Measurements from ENCODE around the gene GALNT3.

The GALNT3 gene

DNA sequence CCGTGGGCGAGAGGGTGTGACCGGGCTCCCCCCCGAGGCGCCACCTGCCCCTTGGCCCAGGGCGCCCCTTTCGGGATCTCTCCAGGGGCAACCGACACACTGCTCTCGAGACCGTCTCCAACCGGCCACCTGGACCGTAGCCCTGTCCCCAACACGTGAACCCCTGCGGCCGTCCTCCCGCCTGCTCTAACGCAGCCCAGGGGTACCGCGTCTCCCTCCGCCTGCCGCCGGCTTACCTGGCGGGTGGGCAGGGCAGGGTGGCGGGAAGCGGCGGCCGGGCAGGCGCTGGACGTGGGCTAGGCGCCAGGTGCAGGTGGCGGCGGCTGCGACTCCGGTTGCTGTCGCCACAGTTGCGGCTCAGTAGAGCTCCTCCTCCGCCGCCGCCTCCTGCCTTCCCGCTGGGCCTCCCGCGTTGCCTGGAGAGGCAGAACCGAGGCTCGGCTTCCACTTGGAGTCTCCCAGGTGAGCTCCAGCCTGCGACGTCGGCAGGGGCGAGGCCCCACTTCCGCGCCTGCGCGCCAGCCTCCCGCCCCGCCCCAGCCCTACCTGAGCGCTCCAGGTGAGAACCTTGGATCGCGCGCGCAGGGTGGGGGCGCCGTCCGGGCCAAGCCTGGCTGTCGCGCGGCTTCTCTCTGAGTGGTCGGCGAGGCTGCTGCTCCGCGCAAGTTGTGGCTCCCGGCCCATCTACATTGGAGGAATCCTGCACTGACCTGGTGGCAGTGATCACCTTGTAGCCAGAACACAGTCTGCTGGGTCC is at the start of gene GALNT3:
Gene GALNT3, minus strand, starts transcription at position 469 of the 757 bp plus-strand sequence. CDS start 23,547 bp downstream, outside the sequence.
- no peak for DNase-seq

DNA sequence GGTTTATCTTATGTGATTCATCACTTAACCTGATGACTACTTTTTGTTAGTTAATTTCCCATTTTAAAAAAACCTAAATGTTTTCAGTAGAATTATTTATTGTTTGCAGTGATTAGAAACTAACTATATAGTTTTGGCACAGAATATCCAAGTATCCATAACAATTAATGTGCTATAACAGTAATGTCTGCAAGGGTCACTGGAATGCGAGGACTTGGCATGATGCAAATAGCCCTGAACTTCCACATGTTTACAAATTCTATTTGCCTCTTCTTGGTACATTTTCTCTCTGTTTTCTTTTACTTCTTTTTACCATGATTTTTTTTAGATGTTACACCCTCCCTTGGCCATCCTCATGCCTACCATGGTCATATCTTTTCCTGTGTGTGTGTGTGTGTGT is 49.3 kb upstream of the GALNT3 start:
- no peak for DNase-seq

DNA sequence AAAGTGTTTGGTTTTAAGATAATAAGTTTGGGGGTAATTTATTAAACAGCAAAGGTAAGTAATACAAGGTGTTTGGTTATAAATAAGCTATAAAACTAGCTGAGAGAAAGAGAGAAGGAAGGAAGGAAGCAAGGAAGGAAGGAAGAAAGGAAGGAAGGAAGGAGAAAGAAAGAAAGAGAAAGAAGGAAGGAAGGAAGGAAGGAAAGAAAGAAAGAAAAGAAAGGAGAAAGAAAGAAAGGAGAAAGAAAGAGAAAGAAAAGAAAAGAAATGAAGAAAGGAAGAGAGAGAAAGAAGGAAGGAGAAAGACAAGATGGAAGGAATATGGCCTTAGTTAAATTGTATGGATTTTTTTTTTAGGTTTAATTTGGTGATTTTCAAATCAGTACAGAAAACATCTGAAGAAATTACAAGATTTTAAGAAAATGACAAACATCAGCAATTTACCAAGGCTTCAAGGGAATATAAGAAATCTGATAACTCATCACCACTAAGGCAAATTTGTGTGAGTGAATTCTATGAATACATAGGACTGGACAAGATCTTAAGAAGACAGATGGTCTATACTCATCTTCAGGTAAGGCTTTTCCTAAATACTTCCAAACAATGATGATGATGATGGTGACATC is 46.4 kb upstream of the GALNT3 start:
- no peak for DNase-seq

DNA sequence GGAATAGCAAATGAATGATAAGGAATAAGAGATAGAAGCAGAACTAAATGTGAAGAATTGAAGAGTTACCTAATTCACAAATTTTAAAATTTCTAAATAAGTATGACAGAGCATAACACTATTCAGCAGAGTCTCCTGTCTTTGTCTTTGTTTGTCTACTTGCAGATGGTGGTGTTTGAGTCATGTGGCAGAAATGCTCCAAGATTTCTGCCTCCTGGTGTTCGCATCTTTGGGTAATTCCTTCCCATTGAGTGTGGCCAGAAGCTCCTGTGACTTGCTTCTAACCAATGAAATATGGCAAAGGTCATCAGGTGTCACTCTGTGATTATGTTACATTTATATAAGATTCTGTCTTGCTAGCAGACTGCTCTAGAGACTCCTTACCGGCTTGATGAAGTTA is 45.6 kb upstream of the GALNT3 start:
- no peak for DNase-seq

DNA sequence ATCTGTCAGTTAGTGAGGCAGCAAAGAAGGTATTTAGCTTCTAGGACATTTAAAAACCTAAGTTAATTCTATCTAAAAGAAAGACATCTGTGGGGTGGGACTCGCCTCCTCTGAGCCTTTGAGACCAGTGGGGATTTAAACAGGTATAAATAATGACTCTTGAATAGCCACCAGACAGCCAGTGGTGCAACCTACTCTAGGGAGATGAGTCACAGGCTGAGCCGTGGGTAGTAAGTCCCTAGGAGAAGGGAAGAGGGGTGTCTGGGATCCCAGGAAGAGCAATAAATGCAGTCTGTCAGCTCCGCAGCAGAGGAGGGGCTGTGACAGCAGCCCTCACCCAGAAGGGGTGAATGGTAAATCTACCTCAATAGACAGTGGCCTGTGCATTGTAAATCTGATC is 43.1 kb upstream of the GALNT3 start:
- DNase-seq: no peak

DNA sequence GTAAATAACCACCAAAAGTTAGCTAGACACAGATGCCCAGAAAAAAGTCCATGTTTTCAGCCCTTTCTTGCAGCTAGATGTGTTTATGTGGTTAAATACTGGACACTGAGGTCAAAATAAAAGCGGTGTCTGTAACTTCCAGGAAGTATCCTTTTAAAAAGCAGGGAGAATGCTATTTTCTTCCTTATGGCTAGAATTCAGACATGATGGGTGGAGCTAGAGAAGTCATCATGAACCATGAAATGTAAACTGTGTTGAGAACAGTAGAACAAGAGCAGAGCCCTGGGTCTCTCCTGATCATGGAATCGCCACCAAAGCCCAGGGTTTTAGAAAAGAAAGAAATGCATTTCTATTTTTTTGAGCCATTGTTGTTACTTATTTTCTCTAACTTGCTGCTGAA is 41.3 kb upstream of the GALNT3 start:
- DNase-seq: no peak

DNA sequence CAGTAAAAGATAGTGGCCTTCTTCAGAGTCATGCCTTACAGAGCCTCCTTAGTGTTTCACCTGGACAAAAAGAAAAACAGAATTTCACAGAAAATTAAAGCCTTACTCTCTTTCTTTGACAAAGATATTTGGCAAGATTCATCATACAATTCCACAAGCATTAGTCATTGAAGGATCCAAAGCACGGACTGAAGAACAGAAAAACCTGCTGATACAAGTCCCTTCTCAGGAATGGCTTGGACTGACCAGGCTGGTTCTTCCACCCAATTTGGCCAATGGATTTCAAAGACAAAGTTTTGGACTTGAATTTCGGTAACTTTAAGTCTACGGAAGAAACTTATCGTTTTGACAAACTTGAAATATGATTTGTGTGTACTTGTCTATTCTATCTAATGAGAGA is 39.1 kb upstream of the GALNT3 start:
- no peak for DNase-seq

DNA sequence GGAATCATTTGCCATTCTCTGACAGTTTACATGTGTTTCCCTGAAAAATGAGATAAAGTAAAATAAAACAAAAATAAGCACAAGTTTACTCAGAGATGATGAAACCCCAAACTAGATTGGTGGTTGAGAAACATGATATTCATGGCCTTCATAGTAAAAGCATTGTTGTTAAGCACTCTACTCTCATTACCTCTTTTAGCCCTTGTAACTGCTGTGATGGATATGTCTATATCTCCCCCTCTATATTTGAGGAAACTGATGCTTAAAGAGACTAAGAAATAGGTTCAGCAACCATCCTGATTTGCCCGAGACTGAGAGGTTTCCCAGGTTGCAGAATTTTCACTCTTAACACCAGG is 33.9 kb upstream of the GALNT3 start:
- DNase-seq: peak; percentile 78

DNA sequence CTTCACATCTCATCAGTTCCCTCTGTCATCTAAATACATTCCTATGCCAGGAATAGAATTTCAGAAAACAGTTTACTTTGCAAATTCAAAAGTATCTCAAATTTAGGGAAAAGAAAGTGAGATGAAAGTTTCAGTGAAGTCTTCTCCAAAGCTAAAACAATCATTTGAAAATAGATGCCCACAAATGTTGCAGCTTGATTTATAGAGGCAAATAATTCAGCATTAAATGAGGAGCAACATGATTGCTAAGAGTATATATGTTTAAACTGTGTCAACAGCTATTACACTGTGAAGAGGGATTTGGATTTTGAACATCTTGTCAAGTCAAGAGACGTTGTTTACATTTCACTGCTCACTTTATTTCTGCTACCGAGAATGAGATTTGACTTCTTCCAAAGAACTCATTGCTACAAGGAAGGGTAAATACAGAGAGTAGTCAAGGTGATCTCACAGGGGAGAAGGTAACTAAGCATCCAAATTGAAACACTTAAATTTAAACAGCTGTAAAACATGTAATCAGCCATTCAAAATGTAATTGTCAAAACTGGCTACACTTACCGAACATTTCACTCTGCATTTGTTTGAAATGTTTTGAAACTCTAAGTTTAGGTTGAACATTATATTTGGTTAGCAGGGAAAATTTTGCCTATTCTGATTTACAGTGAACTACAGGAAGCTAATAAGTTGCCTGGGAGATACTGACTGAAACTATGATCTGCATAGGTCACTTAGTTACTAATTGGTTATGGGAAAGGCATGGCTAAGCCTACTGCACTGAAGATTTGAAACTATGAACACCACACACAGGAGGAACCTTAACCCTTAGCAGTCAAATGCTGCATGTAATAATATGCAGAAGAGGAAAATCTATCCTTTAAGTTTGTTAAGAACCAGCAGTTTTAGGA is 33.2 kb upstream of the GALNT3 start:
- DNase-seq: peak; percentile 53

DNA sequence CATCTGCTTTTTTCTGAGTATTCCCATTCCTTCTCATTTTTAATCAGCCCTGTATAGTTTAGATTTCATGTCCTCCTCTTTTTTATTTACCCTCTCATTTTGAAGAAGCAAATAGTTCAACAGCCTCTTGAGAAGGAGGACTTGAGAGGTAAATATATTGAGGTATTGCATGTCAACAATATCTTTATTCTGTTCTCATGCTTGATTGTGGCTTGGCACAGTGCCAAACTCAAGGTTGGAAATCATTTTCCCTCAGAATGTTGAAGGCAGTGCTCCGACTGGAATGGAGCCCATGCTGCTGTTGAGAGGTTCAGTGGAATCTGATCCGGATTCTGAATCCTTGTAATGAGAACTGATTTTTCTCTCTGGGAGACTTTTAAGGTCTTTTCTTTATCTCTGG is 31.0 kb upstream of the GALNT3 start:
- no peak for DNase-seq

DNA sequence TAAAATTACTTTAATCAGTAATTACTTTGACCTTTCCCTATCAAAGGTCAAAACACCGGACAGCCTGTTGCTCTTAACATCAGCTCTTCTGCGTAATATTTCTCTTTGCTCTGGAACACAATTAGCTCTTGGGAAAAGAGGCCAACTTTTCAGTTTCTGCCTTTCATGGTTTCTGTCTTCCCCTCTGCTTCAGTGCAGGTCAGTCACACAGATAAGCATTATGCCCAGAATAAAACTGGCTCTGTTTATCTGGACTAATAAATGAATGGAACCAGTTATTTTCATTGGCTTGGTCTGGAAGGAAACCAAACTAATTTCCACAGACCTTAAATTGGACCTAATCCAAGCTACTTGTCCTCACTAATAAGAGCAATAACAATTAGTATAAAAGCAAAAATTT is 26.2 kb upstream of the GALNT3 start:
- DNase-seq: no peak

DNA sequence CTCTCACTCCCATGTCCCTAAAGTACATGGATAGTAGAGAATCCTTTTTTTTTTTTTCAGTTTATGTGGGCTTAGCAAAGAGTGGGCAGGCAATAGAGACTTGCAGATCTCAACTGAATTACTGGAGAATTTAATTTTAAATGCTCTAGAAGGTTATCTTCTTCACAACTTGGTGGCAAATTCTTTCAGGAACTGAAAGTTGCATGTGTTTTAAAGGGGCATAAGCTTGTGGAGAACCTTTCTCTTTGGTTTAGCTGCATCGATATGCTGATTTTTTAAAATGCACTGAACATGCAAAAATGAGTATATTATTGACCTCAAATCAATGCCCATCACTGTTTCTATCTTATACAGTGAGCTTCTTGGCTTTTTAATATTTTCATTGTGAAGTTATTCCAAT is 24.9 kb upstream of the GALNT3 start:
- DNase-seq: peak; percentile 64

DNA sequence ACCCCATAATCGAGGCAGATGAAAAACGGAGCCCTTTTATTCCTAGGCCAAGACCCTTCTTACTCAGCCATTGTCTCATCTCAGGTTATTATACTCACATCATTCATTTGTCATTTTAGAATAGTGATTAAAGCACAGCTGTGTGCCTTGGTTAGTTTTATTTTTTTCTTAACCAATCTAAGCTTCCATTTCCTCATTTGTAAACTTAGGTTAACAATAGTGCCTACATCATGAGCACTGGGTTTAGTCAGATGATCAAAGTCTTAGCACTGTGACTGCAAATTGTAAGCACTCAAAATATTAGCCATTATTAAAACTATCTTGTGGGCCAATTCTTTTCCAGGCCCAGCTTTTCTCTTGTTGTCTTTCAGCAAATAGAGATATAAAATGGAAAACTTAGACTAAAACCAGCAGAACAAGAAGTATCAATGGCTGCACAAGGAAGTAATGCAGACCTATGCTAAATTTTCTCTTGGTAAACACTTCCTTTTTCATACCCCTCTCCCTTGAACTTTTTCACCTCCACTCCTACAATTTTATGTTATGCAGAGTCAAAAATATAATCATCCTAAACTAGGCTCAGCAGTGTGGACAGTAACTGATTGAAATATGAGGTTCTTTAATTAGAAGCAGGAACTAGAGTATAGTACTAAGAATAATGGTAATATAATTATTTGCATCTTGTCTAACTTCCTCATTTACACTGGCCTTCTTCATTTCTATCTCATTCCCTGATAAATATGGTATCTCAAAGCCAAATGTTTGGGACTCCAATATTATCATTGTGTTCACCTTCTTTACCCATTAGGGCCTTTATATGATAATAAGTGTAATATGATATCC is 21.5 kb upstream of the GALNT3 start:
- peak; percentile 71 for DNase-seq

DNA sequence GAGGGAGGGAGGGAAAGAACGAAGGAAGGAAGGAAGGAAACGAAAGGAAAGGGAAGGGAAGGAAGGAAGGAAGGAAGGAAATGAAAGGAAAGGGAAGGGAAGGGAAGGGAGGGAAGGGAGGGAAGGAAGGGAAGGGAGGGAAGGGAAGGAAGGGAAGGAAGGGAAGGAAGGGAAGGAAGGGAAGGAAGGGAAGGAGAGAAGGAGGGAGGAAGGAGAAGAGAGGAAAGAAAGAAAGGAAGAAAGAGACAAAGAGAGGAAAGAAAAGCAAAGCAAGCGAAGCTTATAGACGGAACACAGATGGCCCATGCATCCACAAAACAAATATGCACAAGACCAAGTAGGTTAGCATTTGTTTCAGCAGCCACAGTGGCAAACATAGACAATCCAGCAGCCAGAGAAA is 20.4 kb upstream of the GALNT3 start:
- no peak for DNase-seq

DNA sequence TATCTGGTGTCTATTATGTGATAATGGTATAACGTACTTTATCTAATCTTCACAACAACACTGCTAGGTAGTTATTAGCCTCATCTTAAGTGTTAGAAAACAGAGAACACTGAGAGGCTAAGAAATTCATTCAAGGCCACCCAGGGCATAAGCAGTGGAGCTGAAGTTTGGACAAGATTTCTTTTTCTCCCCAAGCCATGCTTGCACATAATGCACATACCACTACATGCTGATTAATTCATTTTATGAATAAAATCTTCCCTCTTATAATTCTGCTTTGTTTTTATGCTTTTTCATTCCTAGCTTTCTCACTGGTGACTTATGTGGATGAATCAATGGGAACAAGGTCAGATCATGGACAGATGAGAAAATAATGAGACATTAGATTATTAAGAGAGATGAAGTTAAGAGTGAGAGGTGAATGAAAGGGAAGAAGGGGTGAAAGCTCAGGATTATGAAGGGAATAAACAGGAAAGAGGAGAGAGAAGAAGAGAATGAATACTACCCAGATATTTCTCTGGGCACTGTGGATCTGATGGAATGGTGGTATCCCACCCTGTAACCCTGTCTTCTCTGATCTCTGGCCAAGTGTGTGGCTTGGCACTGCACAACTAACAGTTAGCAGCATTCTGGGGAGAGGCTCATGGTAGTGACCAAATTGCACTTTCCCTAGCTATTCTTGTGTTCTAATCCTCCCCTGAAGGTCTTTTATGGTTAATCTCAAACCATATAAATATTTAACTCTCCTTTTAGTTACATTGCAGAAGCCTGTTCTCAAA is 17.7 kb upstream of the GALNT3 start:
- no peak for DNase-seq

DNA sequence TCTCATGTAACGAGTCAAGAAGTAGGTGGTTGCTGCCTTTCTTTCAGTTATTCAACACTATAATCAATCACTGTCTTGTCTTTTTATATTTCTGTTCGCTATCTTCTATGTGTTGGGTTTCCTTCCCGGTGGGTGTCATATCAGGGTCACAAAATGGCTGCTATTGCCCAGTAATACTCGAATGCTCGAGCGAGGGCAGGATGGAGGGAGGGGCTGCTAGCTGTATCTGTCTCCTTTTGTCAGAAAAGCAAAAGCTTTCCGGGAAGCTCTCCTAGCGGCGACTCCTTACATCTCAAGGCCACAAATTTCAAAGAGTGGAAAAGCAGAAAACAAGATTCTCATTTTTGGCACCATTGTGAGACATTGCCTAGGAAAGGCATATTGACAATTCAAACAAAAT is 16.4 kb upstream of the GALNT3 start:
- DNase-seq: no peak

DNA sequence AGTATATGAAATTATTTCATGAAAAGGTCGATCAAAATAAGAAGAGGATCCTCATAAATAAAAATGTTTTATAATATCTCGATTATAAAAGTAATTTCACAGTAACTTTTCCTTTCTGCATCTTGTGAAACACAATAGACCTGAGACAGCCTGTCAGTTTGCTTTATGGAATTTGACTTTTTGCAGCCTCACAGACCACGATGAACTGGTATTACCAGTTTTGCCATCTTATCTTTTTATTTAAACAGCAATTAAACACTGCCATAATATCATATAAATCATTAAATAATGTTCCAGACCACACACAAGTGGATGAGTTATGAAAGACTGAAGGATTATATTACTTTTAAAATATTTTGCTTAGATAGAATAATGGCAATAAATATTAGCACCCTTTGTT is 10.7 kb upstream of the GALNT3 start:
- DNase-seq: no peak

DNA sequence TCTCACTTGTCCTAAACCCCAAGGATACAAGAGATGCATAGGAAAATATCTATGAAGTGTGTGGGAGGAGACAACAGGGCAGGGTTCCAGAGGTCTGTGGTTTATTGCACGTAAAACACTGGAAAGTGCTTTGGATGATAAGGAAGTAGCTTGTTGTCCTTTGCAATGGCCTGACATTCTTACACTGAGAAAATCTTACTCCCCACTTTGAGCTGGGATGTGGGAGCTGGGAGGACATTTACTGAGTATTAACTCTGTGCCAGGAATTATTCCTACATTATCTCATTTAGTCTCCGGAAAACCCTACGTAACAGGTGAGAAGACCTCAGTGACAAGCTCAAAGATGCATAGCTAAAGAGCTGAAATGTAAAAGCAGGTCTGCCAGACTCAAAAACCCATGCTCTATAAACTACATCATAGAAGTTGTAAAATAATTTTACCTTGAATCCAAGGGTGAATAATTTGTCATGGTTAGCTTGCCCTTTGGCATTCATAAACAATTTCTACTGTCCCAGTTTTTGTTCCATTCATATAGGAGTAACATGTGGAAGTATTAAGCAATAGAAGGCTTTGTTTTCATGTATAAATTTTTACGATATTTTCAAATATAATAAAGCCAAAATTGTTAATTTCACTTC is 9.2 kb upstream of the GALNT3 start:
- DNase-seq: no peak

DNA sequence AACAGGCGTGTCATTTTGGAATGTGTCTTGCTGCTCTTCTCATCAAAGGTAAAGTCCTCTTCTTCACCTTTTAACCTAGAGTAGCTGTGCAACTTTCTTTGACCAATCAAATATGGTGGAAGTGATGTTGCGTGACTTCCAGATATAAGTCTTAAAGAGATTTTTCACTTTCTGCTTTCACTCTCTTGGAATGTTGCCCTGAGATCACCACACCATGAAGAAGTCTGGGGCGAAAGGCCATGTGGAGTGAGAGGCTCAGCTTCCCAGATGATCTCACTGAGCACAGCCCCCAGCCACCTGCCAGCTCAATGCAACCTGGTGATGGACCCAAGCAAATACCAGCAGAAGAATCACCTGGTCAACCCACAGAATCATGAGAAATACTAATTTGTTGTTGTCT is 7.1 kb upstream of the GALNT3 start:
- no peak for DNase-seq

DNA sequence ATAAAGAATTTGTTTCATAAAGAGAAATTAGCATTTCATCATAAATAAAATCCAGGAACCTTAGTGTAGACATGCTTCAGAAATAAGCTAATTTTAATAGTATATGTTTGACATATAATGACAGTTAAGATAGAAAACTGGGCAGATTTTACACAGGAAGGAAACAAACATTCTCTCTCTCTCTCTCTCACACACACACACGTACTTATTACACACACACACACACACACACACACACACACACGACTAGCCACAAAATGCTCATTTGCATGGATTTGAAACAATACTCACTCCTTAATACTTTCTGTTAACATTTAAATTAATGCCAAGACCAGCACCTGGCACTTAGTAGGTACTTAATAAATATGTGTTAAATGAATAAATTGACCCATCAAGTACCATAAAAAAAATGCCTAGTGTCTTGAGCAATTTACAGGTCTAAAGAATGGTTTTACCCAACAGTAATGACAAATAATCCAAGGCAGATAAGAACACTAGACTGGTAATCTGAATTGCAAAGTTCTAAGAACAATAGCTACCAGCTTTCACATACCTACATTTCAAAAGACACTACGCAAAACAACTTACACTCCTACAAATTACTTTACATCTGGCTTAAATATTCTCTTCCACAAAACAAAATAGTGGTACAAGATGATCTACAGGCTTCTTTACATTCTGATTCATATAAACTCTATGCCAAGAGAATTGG is 2.9 kb upstream of the GALNT3 start:
- no peak for DNase-seq

DNA sequence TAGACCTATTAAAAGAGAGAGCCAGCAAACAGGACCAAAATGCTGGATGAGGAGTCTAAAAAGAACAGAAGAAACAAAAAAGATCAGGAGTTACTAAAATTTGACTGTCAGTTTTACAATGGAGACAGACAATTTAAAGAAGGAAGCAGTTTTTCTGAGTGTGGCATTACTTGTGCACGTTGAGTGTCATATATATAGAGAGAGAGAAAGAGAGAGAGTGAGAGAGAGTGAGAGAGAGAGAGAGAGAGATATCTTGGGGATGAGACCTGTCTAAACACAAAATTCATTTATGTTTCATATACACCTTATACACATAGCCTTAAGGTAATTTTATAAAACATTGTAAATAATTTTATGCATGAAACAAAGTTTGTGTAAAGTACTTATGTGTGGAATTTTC is 2.1 kb upstream of the GALNT3 start:
- DNase-seq: no peak

All from MV-4-11 (cell line).